GM12865 (cell line): ENCODE measurements around the gene MIEF1.

ENCODE experiments used
- DNase-seq: peaks from one replicate; pipeline ENCODE4 v3.0.0; 2010; ENCODE audit warnings: low read depth
- H3K4me3 ChIP-seq: 2 replicates; pipeline ENCODE4 v1.5.1; 2011; ENCODE audit warnings: mild to moderate bottlenecking, low read depth, low read length, control low read depth
- CTCF ChIP-seq: IDR thresholded peaks from 2 replicates; pipeline ENCODE4 v1.5.1; 2011; ENCODE audit warnings: low read length, control low read depth, low read depth, inconsistent platforms; ENCODE audit not compliant: insufficient read depth; ENCODE audit errors: missing control alignments

The MIEF1 gene

GRCh38 chr22:39560127-39560526 lies 58.0 kb downstream of the MIEF1 start:
- DNase-seq: no peak

GRCh38 chr22:39562839-39563489 lies 60.9 kb downstream of the MIEF1 start:
- no peak for DNase-seq
- TF ChIP-seq CTCF: no peak
- no peak overlapping the region for H3K4me3 ChIP-seq

More at GRCh38 chr22:39560127-39560526, 58.0 kb downstream of the MIEF1 start:
- H3K4me3 ChIP-seq: no peak overlapping the region
- TF ChIP-seq CTCF: no peak

- no peak for DNase-seq
- H3K4me3 ChIP-seq: no peak overlapping the region
- no peak for TF ChIP-seq CTCF
Observed at GRCh38 chr22:39563571-39564428, 61.7 kb downstream of the MIEF1 start.

GRCh38 chr22:39565414-39565944 lies 63.4 kb downstream of the MIEF1 start:
- no peak for DNase-seq
- no peak for TF ChIP-seq CTCF
- H3K4me3 ChIP-seq: no peak overlapping the region

- no peak for TF ChIP-seq CTCF
- no peak overlapping the region for H3K4me3 ChIP-seq
- DNase-seq: peak; percentile 41
Observed at GRCh38 chr22:39567135-39567946, 65.3 kb downstream of the MIEF1 start.
